NCI-H2081 (cell line): Measurements from ENCODE around the gene MYOG.

Experiments used
- DNase-seq, 2 experiments: peaks; one replicate each; lab custom pipeline; 2025; lab: John Stamatoyannopoulos, UW

Gene MYOG

DNA sequence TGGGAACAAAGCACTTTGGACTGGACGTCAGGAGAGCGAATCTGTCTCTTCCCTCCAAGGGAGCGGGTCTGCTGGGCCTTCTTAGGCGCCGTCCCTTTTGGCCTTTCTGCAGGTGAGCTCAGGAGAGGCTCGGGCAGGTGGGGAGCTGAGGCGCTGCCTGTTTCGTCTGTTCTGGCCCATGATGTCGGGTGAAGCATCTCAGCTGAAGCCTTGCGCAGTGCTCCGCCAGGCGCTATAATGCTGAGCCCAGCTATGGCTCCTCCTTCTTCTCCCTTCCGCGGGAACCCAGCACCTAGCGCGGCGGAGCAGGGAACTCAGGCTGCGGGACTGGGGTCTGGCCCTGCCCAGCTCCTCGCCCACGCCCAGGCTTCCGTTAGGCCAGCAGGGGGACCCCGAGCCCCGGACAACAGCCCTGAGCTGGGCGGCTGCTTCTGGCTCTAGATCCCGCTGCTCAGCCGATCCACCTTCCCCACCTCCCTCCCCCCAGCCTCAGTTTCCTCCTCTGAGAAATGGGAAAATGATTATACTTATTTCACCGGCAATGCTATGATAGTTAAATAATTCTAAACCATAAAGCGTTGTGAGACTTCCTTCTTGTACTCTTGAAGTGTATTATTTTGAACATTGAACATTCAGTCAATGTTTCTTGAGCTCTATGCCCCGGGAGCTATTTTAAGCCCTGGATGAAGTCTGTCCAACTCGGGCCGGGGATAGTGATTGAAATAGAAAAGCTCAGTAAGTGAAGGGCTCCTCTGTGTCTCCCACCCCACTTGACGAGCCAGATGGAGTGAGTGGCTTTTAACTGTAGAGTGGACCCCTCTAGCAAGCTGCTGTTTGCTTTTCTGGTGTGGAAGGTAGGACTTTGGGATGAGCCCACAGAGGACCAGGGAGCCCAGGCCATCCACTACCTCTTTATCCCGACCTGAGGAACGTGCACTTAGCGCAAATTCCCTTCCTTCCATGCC is 32.1 kb upstream of the MYOG start:
- DNase-seq = peak; percentile 33 to 38

DNA sequence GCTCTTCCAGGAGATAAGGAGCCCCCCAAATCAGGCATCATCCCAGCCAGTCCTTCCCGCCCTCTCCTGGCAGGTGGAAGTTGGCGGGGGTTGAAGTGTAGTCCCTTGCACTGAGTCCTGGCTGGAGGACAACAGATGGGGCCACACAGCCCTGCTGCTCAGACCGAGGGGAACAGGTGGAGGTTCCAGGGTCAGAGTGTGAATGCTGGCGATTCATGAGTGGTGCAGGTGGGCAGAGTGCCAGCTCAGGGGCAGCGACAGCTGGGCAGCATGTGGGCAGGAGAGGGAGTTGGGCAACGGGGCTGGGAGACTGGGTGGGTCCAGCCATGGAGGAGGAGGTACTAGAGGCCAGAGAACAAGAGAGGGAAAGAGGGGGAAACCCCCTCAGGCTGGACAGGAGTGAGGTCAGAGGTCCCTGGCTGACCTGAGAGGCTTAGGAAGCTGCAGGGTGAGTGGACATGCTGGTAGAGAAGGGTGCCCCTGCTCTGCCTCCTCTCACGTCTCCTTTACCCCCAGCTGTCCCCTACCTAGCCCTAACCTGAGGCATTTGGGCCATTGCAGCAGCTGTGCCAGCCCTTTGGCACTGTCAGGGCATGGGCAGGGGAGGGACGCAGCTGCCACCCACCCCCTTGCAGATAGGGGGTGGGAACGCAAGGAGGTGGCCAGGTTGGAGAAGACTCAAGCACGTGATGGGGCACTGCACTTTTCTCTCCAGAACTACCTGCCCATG is 30.4 kb upstream of the MYOG start:
- no peak for DNase-seq

- DNase-seq = no peak
Observed at GRCh38 chr1:203114202-203114601, 28.4 kb upstream of the MYOG start.

DNA sequence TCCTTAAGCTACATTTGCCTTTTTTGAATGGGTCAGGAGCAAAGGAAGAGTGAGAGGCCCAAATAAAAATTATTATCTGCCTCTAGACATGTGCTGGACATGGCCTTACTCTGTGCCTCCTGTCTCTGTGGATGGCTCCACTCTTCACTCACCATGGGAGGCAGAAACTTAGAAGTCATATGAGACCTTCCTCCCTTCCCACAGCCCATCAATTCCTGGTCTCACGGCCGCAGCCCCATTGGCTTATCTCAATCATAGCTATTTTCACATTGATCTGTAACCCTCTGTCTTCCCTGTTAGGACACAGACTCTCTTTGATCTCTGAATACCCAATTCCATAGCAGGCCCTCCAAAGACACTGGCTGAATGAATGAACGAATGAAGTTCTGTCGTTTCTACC is 27.5 kb upstream of the MYOG start:
- DNase-seq = no peak

DNA sequence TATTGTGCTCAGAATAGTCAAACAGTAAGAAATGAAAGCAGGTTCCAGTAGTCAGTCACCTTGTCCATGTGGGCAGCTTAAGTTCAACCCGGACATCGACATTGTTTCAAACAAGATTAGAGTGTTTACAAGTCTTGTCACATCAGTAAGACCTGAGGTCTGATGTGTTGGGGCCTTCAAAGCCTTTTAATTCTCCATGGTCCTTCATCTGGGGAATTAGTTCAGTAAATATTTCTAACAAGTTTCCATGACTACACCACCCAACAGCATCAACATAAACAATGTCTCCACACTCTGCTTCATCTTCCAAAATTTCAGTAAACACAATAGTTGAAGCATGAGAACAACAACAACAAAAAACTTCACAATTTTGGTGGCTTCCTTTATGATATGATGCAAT is 26.7 kb upstream of the MYOG start:
- no peak for DNase-seq

GRCh38 chr1:203104789-203105390 is 19.1 kb upstream of the MYOG start:
- no peak for DNase-seq

- no peak for DNase-seq
Observed at GRCh38 chr1:203103829-203104495, 18.1 kb upstream of the MYOG start.

GRCh38 chr1:203103216-203103615 is 17.4 kb upstream of the MYOG start:
- no peak for DNase-seq

DNA sequence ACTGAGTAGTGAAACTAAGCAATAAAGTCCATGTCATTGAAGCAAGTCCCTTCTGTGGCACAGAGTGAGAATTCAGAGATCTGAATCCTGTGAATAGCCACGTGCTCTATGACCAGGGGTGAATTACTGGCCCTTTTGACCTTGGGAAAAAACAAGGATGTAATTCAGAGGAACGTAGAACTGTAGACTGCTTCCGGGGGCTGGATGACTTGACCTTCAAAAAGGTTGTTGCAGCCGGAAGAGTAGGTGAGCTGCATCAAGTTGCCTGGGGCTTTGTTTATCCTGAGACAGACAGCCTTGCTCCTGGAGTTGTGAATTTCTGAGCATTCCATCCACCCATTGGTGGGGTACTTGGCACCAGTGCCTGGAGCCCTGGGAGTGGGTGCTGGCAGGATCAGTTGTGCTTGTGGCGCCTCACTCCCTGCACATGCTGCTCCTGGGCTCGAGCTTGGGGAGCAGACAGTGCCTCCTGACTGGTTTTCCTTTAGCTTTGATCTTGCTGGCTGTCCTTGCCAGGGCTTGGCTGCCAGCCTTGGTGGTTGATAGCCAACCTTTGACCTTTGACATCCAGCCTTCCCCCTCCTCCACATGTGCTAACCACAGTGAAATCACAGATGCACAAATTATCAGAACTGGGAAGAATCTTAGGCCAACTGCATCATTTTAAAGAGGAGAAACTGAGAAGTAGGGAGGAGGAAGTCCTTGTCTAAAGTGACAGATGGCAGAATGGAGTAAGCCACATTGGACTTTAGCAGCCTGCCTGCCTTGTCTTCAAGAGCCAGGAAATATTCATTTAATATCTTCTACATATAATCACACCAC is 16.2 kb upstream of the MYOG start:
- DNase-seq = no peak

DNA sequence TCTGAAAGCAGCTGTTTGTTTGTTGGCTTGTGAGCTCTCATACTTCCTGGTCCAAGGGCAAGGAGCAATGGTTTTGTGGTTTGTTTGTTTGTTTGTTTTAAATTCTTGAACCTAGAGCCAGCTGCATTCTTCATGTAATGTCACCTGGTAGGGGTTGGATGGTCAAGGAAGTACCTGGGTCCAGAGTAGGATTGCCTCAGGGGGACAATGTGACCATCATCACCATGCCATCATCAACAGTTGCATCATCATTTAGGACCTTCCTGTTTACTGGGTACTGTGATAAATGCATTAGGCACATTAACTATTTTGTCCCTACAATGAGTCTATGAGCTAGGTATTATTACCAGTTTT is 14.7 kb upstream of the MYOG start:
- DNase-seq = no peak

- DNase-seq = no peak
Observed at GRCh38 chr1:203099805-203100515, 14.1 kb upstream of the MYOG start.

DNA sequence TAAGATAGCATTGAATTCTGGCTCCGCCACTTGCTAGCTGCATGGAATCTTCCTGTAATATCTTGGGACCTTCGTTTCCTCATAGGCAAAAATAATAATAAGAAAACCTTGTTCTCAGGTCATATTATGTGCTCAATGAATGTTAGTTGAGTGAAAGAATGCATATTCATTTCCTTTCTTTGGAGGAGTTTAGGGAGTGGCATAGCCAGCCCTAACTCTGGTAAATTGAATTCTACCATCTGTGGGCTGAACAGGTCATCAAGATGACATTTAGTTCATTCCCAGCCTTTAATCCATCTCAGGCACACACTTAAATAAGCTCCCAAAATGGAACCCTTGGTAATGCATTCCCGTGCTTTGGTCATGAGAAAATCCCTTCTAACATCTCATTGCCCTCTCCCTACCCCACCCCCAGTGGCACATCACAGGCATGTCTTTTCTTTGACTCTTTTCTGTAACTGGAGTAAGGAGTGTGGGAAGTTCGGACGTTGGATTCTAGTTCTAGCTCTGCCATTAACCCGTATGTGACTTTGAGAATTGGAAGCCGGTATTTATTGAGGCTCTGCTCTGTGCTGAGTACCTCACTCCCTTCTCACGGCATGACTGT is 13.2 kb upstream of the MYOG start:
- no peak for DNase-seq

GRCh38 chr1:203098445-203098844 is 12.6 kb upstream of the MYOG start:
- no peak for DNase-seq

GRCh38 chr1:203097001-203097400 is 11.2 kb upstream of the MYOG start:
- DNase-seq = no peak

- DNase-seq = no peak
Observed at GRCh38 chr1:203096566-203096965, 10.8 kb upstream of the MYOG start.

DNA sequence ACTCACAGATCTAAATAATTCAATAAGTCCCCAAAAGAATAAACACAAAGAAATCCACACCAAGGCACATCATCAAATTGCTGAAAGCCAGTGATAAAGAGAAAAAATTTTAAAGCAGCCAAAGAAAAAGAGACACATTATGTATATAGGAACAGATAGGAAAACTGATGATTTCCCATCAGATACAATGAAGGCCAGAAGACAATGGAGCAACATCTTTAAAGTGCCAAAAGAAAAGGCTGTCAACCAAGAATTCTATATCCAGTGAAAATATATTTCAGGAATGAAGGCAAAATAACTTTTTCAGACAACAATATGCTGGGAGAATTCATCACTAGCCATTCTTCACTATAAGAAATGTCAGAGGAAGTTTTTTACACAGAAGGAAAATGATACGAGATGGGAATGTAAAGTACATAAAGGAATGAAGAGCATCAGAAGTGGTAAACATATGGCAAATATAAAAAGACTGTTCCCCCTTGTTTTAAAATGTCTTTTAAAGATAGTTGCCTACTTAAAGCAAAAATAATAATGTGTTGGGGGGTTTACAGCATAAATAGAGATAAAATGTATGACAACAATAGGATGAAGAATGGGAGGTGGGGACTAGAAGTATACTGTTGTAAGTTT is 9.4 kb upstream of the MYOG start:
- no peak for DNase-seq

GRCh38 chr1:203093754-203094410 is 8.1 kb upstream of the MYOG start:
- DNase-seq = no peak

DNA sequence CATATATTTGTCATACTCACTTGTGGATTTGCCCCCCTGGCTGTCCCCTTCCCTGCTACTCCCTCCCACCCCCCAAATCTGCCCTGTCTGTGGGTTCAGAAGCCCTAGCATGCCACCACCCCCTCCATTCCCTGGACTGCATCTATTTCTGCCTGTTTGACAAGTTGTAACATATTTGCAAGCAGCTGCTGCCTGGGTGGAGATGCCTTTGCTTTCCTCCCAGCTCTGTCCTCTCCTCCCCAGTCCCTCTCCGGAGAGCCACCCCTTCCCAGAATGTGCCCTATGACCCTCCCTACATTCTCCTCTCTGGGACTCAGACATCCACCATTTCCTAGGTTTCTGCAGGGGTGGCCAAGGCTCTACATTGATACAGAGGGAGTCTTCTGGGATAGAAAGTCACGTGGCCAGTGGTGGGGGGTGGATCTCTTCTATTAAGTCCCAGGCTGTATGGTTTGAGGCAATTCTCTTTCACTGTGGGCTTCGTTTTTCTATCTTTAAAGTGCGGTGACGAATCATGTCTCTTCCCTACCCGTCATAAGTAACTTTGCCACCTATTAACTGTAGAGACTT is 6.0 kb upstream of the MYOG start:
- DNase-seq = no peak

DNA sequence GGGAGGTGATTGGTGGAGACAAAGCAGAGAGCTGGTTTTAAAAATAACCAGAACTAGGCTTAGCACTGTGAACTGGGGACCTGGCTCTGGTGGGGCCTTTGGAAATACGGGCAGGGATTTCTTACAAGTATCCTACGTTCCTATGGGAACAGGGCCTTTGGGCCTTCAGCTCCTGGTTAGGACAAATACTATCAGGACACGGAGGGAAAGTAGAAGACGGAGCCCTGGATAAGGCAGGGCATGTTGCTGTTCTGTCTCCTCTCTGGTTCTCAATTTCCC is 5.3 kb upstream of the MYOG start:
- no peak for DNase-seq
